OCI-LY1 (cell line): Measurements from ENCODE around the gene ARID3A.

Experiments used
- H2AFZ ChIP-seq: fragments of 200-600 bp; sonication (generic), shearing (Covaris generic); 2 replicates; pipeline ENCODE4 v1.6.0; 2014; ENCODE audit warnings: antibody characterized with exemption, mild to moderate bottlenecking, low read length
- H3F3A ChIP-seq: fragments of 200-600 bp; sonication (generic), shearing (Covaris generic); 2 replicates; pipeline ENCODE4 v1.6.0; 2014; ENCODE audit warnings: mild to moderate bottlenecking, antibody characterized with exemption, low read length, moderate library complexity; ENCODE audit not compliant: insufficient read depth
- H3K27ac ChIP-seq: fragments of 200-600 bp; sonication (generic); 2 replicates; pipeline ENCODE4 v1.5.1; 2014; ENCODE audit warnings: low read length, mixed run types, mild to moderate bottlenecking, low read depth; ENCODE audit not compliant: poor library complexity, severe bottlenecking
- H3K27me3 ChIP-seq: fragments of 200-600 bp; sonication (generic); 2 replicates; pipeline ENCODE4 v1.6.0; 2014; ENCODE audit warnings: antibody characterized with exemption, mild to moderate bottlenecking, low read length, moderate library complexity; ENCODE audit not compliant: insufficient read depth
- H3K36me3 ChIP-seq: fragments of 200-600 bp; sonication (generic); 2 replicates; pipeline ENCODE4 v1.6.1; 2014; ENCODE audit warnings: mild to moderate bottlenecking, antibody characterized with exemption, low read length, moderate library complexity, mixed read lengths; ENCODE audit not compliant: insufficient read depth
- H3K4me1 ChIP-seq: fragments of 200-600 bp; sonication (generic); 2 replicates; pipeline ENCODE4 v1.5.1; 2014; ENCODE audit warnings: mild to moderate bottlenecking, low read length, moderate library complexity; ENCODE audit not compliant: insufficient read depth, severe bottlenecking
- H3K4me2 ChIP-seq: fragments of 200-600 bp; sonication (generic), shearing (Covaris generic); 2 replicates; pipeline ENCODE4 v1.6.1; 2014; ENCODE audit warnings: low read length
- H3K4me3 ChIP-seq: fragments of 200-600 bp; sonication (generic); 2 replicates; pipeline ENCODE4 v1.5.1; 2014; ENCODE audit warnings: low read length, low read depth, mild to moderate bottlenecking, mixed read lengths; ENCODE audit not compliant: poor library complexity, severe bottlenecking
- H3K79me2 ChIP-seq: fragments of 200-600 bp; shearing (Covaris generic); 2 replicates; pipeline ENCODE4 v1.6.1; 2016; ENCODE audit warnings: mixed run types, low read length, mixed read lengths; ENCODE audit not compliant: insufficient read depth
- H3K9ac ChIP-seq: fragments of 200-600 bp; sonication (generic), shearing (Covaris generic); 2 replicates; pipeline ENCODE4 v1.6.1; 2014; ENCODE audit warnings: mild to moderate bottlenecking, low read length, mixed read lengths
- H3K9me2 ChIP-seq: fragments of 200-600 bp; sonication (generic), shearing (Covaris generic); 2 replicates; pipeline ENCODE4 v1.6.1; 2014; ENCODE audit warnings: low read depth, mild to moderate bottlenecking, low read length, mixed read lengths
- H3K9me3 ChIP-seq: fragments of 200-600 bp; shearing (Covaris generic); 2 replicates; pipeline ENCODE4 v1.6.1; 2014; ENCODE audit warnings: low read length, mixed read lengths
- H4K20me1 ChIP-seq: fragments of 200-600 bp; sonication (generic), shearing (Covaris generic); 2 replicates; pipeline ENCODE4 v1.6.0; 2016; ENCODE audit warnings: mild to moderate bottlenecking, low read length; ENCODE audit not compliant: insufficient read depth
- CTCF ChIP-seq: fragments of 200-600 bp; sonication (generic), shearing (Covaris generic); IDR thresholded peaks from 2 replicates; pipeline ENCODE4 v1.5.1; 2017; ENCODE audit warnings: mild to moderate bottlenecking, antibody characterized with exemption, low read length, moderate library complexity, mixed read lengths
- EZH2 ChIP-seq: fragments of 200-600 bp; sonication (generic), shearing (Covaris generic); IDR thresholded peaks from 2 replicates; pipeline ENCODE4 v1.8.0; 2017; ENCODE audit warnings: borderline replicate concordance, mixed run types, mild to moderate bottlenecking, antibody characterized with exemption, low read length, moderate library complexity, mixed read lengths

ARID3A gene

DNA sequence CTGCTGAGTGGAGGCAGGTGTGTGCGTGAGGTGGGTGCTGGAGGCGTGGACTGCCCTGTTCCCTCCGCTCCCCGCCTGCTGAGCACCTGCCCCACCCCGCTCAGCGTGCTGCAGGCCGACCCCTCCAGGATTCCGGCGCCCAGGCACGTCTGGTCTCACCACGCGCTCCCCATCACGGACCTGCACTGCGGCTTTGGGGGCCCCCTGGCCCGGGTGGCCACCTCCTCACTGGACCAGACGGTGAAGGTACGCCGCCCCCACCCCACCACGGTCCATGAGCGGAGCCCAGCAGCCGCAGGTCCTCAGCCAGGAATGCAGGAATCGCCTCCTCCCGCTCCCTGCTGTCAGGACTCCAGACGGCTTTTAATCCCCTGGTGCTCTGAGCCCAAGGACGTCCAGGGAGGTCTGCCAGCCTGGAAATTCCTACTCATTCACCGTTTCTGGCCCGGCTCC is 64.3 kb downstream of the ARID3A start:
- H3K27me3 ChIP-seq: no peaks in the 10 kb centered on the region
- H3K9me3 ChIP-seq: no peaks in the 10 kb centered on the region
- peaks cover 44% of the 10 kb centered on the region for H3K36me3 ChIP-seq
- no peak overlapping the region for H3K27ac ChIP-seq
- H3K4me1 ChIP-seq: peaks cover under 1% of the 10 kb centered on the region
- no peaks in the 10 kb centered on the region for H3K9me2 ChIP-seq
- H3F3A ChIP-seq: no peaks in the 10 kb centered on the region
- H3K4me3 ChIP-seq: no peak overlapping the region
- no peak overlapping the region for H3K4me2 ChIP-seq
- TF ChIP-seq CTCF (no peak), EZH2 (no peak)
- no peaks in the 10 kb centered on the region for H3K79me2 ChIP-seq
- H2AFZ ChIP-seq: no peak overlapping the region
- no peaks in the 10 kb centered on the region for H4K20me1 ChIP-seq
- H3K9ac ChIP-seq: no peak overlapping the region

- H3K27me3 ChIP-seq: no peaks in the 10 kb centered on the region
- no peaks in the 10 kb centered on the region for H3K9me2 ChIP-seq
- peaks cover 43% of the 10 kb centered on the region for H3K36me3 ChIP-seq
These were observed 64.9 kb downstream of the ARID3A start for GRCh38 chr19:990746-991145.

DNA sequence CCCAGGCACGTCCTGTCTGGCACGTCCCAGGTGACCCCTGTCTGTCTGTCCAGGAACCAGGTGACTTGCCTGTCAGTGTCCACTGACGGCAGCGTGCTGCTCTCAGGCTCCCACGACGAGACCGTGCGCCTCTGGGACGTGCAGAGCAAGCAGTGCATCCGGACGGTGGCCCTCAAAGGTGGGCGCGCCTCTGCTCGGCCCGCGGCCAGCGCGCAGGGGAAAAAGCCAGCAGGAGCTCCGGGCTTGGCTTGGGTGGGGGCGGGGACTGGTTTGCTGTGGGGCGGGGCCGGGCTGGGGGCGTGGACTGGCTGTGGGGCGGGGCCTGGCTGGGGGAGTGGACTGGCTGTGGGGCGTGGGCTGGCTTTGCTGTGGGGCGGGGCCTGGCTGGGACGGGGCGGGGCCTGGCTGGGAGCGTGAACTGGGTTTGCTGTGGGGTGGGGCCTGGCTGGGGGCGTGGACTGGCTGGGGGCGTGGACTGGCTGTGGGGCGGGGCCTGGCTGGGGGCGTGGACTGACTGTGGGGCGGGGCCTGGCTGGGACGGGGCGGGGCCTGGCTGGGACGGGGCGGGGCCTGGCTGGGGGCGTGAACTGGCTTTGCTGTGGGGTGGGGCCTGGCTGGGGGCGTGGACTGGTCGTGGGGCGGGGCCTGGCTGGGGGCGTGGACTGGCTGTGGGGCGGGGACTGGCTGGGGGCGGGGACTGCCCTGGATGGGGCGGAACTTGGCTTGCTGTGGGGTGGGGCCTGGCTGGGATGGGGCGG is 65.5 kb downstream of the ARID3A start:
- no peak overlapping the region for H2AFZ ChIP-seq
- no peak overlapping the region for H3K27ac ChIP-seq
- no peaks in the 10 kb centered on the region for H3K9me3 ChIP-seq
- no peak overlapping the region for H3K4me3 ChIP-seq
- H3K79me2 ChIP-seq: no peaks in the 10 kb centered on the region
- H3K9ac ChIP-seq: no peak overlapping the region
- H3K36me3 ChIP-seq: peaks cover 39% of the 10 kb centered on the region
- no peak for TF ChIP-seq CTCF
- no peak for TF ChIP-seq EZH2
- H3F3A ChIP-seq: no peaks in the 10 kb centered on the region
- no peak overlapping the region for H3K4me2 ChIP-seq
- no peaks in the 10 kb centered on the region for H3K4me1 ChIP-seq
- no peaks in the 10 kb centered on the region; the same call in 1 of the 2 replicates for H3K27me3 ChIP-seq
- no peaks in the 10 kb centered on the region for H3K9me2 ChIP-seq
- no peaks in the 10 kb centered on the region for H4K20me1 ChIP-seq

More at GRCh38 chr19:990746-991145, 64.9 kb downstream of the ARID3A start:
- H3K4me2 ChIP-seq: no peak overlapping the region
- H3K9me3 ChIP-seq: no peaks in the 10 kb centered on the region
- no peak for TF ChIP-seq CTCF
- no peak for TF ChIP-seq EZH2
- H3K27ac ChIP-seq: no peak overlapping the region
- no peak overlapping the region for H2AFZ ChIP-seq
- H3K9ac ChIP-seq: no peak overlapping the region
- no peaks in the 10 kb centered on the region for H4K20me1 ChIP-seq
- H3F3A ChIP-seq: no peaks in the 10 kb centered on the region
- no peak overlapping the region for H3K4me3 ChIP-seq
- H3K79me2 ChIP-seq: no peaks in the 10 kb centered on the region
- no peaks in the 10 kb centered on the region for H3K4me1 ChIP-seq
